RCC 7860 (cell line): ENCODE data around the gene TADA2B.

Experiments
- DNase-seq: peaks from one replicate; pipeline ENCODE4 v3.0.0-alpha.2; 2015; ENCODE audit warnings: low spot score
- FAIRE-seq: peaks from 2 replicates; lab custom pipeline; 2012; peaks lifted over from hg19 to GRCh38; lab: Jason Lieb, UNC

The TADA2B gene

DNA sequence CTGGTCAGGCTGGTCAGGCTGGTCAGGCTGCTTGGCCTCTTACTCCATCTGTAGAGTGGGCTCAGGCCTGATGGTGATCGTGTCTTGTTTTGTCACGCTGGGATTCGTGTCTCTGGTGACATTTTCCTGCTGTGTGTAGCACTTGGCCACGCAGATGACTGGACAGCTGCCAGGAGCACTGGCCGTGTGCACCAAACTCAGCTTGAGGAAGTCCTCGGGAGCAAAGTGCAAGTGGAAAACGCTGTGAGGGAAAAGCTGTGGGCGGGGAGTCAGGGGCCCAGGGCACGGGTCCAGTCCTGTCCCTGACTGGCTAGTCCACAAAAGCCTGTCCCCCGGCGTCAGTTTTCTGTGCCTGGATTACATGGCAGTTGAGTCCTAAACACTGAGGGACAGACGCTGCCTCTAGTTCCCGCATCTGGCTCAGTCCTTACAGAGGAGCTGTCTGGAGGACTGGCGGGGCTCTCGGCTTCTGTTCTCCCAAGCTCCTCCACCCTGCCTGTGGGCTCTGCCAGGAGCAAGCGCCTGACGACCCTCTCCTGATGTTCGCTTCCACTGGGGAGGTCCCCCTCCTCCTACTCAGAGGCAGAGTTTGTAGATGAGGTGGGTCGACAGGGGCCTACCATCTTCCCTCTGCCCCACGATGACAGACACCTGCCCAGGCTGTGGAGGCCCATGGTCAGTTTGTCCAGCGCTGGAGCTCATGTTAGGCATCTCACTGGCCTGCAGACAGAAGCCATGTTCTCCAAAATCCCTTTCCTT is 60.6 kb downstream of the TADA2B start:
- no peak for FAIRE-seq
- no peak for DNase-seq

DNA sequence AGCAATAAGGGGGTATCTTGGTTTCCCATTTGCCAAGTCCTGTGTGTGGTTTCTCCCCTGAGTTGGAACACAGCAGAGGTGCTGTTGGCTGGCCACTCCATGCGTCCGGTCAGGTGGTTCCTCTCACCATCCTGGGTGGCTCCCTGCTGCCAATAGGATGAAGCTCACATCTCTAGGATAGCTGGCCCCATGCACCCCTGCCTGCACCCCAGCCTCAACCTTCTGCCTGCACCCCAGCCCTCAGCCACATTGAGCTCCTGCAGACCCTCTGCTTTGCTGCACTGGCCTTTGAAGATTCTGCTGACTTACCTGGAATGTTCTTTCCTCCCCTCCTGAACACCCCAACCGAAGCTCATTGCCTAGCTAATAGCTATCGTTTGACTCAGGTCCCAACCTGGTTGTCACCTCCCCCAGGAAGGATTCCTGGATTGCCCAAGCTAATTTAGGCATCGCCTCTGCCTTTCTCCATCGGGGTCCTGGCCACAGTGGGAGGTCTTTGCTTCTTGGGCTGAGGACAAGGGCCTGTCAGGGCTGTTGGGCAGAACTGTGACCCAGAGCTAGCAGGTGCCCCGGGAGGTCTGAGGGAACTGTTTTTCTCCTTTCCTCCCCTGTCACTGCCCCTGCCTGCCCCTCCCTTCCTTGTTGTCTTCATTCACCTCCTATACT is 61.3 kb downstream of the TADA2B start:
- DNase-seq (no peak), FAIRE-seq (no peak)

DNA sequence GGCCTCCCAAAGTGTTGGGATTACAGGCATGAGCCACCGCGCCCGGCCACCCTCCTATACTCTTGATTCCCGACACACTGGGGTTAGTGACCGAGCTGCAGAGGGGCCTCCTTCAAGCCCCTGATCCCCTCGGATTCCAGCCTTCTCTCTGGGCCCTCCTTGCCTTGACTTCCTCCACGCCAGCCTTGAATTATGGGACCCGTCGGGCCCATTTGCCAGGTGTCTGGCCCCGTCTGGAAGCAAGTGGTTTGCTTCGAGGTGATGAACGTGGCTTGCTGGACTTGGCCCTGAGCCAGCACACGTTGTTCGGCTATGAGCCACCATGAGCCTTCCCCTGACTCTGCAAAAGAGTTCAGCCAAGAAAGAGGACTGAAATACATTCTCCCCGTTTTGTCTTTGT is 62.1 kb downstream of the TADA2B start:
- FAIRE-seq (no peak), DNase-seq (no peak)

DNA sequence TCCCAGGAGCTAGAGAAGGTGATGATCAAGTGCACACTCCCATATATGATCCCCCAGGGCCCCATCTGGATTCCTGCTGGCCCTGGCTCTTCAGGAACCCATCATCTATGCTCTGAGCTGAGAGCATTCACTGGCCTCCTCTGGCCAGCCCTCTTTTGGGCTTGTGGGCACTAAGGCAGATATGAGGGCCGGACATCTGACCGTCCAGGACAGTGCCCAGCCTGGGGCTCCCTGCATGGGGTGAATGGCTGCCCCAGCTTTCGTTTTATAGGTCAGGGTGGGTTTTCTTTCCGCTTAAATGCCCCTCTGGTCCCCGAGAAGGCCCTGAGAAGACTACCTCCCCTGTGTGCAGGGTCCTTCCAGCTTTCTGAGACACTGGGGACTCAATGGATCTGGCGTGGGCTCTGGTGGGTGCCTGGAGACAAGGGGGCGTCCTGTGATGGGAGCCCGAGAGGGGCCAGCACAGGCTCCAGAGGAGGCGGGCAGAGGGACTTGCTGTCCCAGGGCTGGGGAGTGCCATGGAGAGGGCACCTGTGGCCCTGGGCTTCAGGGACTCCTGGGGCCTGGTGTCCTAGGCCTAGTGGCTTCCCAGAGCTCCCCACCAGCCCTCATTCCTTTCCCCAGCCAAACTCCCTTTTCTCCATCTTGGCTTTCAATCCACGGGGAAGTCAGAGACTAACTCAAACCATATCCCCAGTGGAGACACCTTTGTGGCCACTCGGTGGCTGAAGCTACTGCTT is 64.2 kb downstream of the TADA2B start:
- DNase-seq (no peak), FAIRE-seq (no peak)
